HepG2 (cell line): ENCODE results near the gene TIGD6. TPM values are rescaled to one million over a fixed set of nuclear protein-coding genes. Genes with fewer than 3 reads are reported as not detected.

Experiments
- ATAC-seq: fragments of 200-7000 bp; cut with Tn5 transposase; 3 replicates; pipeline ENCODE4 v1.9.1; 2020; ENCODE audit warnings: mild to moderate bottlenecking, moderate library complexity
- BruUV-seq: library from RNA; stranded (reverse); fragments of 400-500 nt; replicated peaks from 2 replicates; lab custom pipeline; 2021; lab: Mats Ljungman, UMichigan
- CTCF ChIA-PET: fragments of 300-600 bp; formaldehyde crosslinking; extraction: SDS; loops from one replicate; lab custom pipeline; 2021; ENCODE audit warnings: low total read pairs, inconsistent platforms, low intra/inter-chr PET ratio; lab: Yijun Ruan, JAX
- POLR2A ChIA-PET: fragments of 350-600 bp; sonication (Branson Sonifier 250); formaldehyde crosslinking; loops from one replicate; lab custom pipeline; 2020; ENCODE audit warnings: antibody characterized with exemption, inconsistent platforms; lab: Yijun Ruan, JAX
- DNase-seq: peaks from one replicate; pipeline ENCODE4 v3.0.0-alpha.2; 2015; ENCODE audit warnings: low spot score
- FAIRE-seq: peaks from 3 replicates; lab custom pipeline; 2011; peaks lifted over from hg19 to GRCh38; lab: Jason Lieb, UNC
- H2AFZ ChIP-seq: one replicate; pipeline ENCODE4 v1.6.1; 2011; ENCODE audit warnings: low read length, inconsistent platforms
- H3K27ac ChIP-seq: fragments of 300-600 bp; 3 replicates; pipeline ENCODE4 v1.8.0; 2011; ENCODE audit warnings: mixed run types, mild to moderate bottlenecking, mixed read lengths, low read length, inconsistent platforms; ENCODE audit not compliant: insufficient read depth; ENCODE audit errors: extremely low read length
- H3K27me3 ChIP-seq, 2 experiments: fragments of 200-600 bp in 1 of 2; 2 replicates in 1 of 2; 3 replicates in 1 of 2; pipeline versions ENCODE4 v1.6.0 to v1.8.0; 2011; ENCODE audit warnings: low read length in 2 of 2, mild to moderate bottlenecking in 2 of 2, moderate library complexity in 2 of 2, inconsistent platforms in 1 of 2; ENCODE audit not compliant: insufficient read depth in 2 of 2, control insufficient read depth in 1 of 2
- H3K36me3 ChIP-seq, 2 experiments: fragments of 200-600 bp in 1 of 2; replicated peaks in 1 of 2; 2 replicates in 1 of 2; 3 replicates in 1 of 2; pipeline versions ENCODE4 v1.5.1 to v1.8.0; 2011; ENCODE audit warnings: low read length in 2 of 2, inconsistent platforms in 1 of 2; ENCODE audit not compliant: insufficient read depth in 2 of 2, control insufficient read depth in 1 of 2
- H3K4me1 ChIP-seq: 2 replicates; pipeline ENCODE4 v1.5.1; 2012; ENCODE audit warnings: low read length, inconsistent platforms; ENCODE audit not compliant: insufficient read depth
- H3K4me2 ChIP-seq: 2 replicates; pipeline ENCODE4 v1.6.0; 2011; ENCODE audit warnings: low read depth, low read length, inconsistent platforms
- H3K4me3 ChIP-seq, 3 experiments: fragments of 200-600 bp in 1 of 3; sonication (generic), shearing (Covaris generic) in 1 of 3; replicated peaks in 1 of 3; 2 replicates each; pipeline ENCODE4 v1.5.1; 2011 to 2016; ENCODE audit warnings: low read length in 3 of 3, inconsistent platforms in 2 of 3, low read depth in 2 of 3, mild to moderate bottlenecking in 2 of 3, control low read depth in 1 of 3, mixed read lengths in 1 of 3; ENCODE audit not compliant: insufficient read depth in 1 of 3
- H3K79me2 ChIP-seq: one replicate; pipeline ENCODE4 v1.6.1; 2011; ENCODE audit warnings: low read length, inconsistent platforms; ENCODE audit not compliant: insufficient read depth
- H3K9ac ChIP-seq: 2 replicates; pipeline ENCODE4 v1.6.0; 2011; ENCODE audit warnings: mild to moderate bottlenecking, low read depth, low read length, inconsistent platforms; ENCODE audit not compliant: insufficient read depth
- H3K9me3 ChIP-seq: 2 replicates; pipeline ENCODE4 v1.5.1; 2012; ENCODE audit warnings: mild to moderate bottlenecking, low read length
- H4K20me1 ChIP-seq: 2 replicates; pipeline ENCODE4 v1.6.0; 2011; ENCODE audit warnings: inconsistent platforms, mild to moderate bottlenecking, low read length, moderate library complexity; ENCODE audit not compliant: insufficient read depth
- CTCF ChIP-seq: sonication (generic); formaldehyde crosslinking; IDR thresholded peaks from 2 replicates; pipeline ENCODE4 v1.5.0; 2020; ENCODE audit warnings: mild to moderate bottlenecking, missing genetic modification reagents, moderate library complexity
- EP300 ChIP-seq, 3 experiments: sonication (generic) in 1 of 3; formaldehyde crosslinking in 1 of 3; IDR thresholded peaks; 2 replicates each; pipeline versions ENCODE4 v1.5.1 to v1.6.1; 2011 to 2020; ENCODE audit warnings: low read depth in 2 of 3, low read length in 2 of 3, borderline replicate concordance in 1 of 3, improper control_type of control experiment in 1 of 3, mild to moderate bottlenecking in 1 of 3, missing genetic modification reagents in 1 of 3, moderate library complexity in 1 of 3
- ISL2 ChIP-seq: sonication (generic); formaldehyde crosslinking; IDR thresholded peaks from 2 replicates; pipeline ENCODE4 v1.5.0; 2020; ENCODE audit warnings: missing genetic modification reagents
- JDP2 ChIP-seq: sonication (generic); formaldehyde crosslinking; IDR thresholded peaks from 2 replicates; pipeline ENCODE4 v1.8.1; 2022; ENCODE audit warnings: missing genetic modification reagents, borderline replicate concordance
- JUND ChIP-seq: sonication (generic); formaldehyde crosslinking; IDR thresholded peaks from 2 replicates; pipeline ENCODE4 v1.8.0; 2022; ENCODE audit warnings: mild to moderate bottlenecking, missing genetic modification reagents
- PCBP1 ChIP-seq: fragments of 200-400 bp; formaldehyde crosslinking; IDR thresholded peaks from 2 replicates; pipeline ENCODE4 v1.6.1; 2017; ENCODE audit warnings: mild to moderate bottlenecking, low read depth, low read length, borderline replicate concordance
- POLR2AphosphoS5 ChIP-seq: IDR thresholded peaks from 2 replicates; pipeline ENCODE4 v1.6.1; 2012; ENCODE audit warnings: low read depth, low read length
- REPIN1 ChIP-seq: sonication (generic); formaldehyde crosslinking; IDR thresholded peaks from 2 replicates; pipeline ENCODE4 v1.8.0; 2022; ENCODE audit warnings: missing genetic modification reagents, low read depth, mild to moderate bottlenecking, borderline replicate concordance
- SMAD9 ChIP-seq: sonication (generic); formaldehyde crosslinking; IDR thresholded peaks from 2 replicates; pipeline ENCODE4 v1.5.1; 2020; ENCODE audit warnings: mild to moderate bottlenecking, missing genetic modification reagents
- SMC3 ChIP-seq: IDR thresholded peaks from 2 replicates; pipeline ENCODE4 v1.6.1; 2011; ENCODE audit warnings: low read length, improper control_type of control experiment
- STAG1 ChIP-seq: sonication (generic); formaldehyde crosslinking; IDR thresholded peaks from 2 replicates; pipeline ENCODE4 v1.4.0; 2020; ENCODE audit warnings: missing genetic modification reagents
- TFAP4 ChIP-seq: sonication (generic); IDR thresholded peaks from 2 replicates; pipeline ENCODE4 v1.6.1; 2016; ENCODE audit warnings: low read depth, borderline replicate concordance
- TGIF2 ChIP-seq: IDR thresholded peaks from 2 replicates; pipeline ENCODE4 v1.6.1; 2016; ENCODE audit warnings: control low read depth, missing compliant biosample characterization
- ZBTB3 ChIP-seq: sonication (generic); formaldehyde crosslinking; IDR thresholded peaks from 2 replicates; pipeline ENCODE4 v1.4.0; 2020; ENCODE audit warnings: low read depth, mild to moderate bottlenecking, moderate library complexity, missing genetic modification reagents, borderline replicate concordance
- ZNF234 ChIP-seq: sonication (generic); formaldehyde crosslinking; conservative IDR thresholded peaks from 2 replicates; pipeline ENCODE4 v1.5.1; 2020; ENCODE audit warnings: mild to moderate bottlenecking, missing genetic modification reagents
- ZNF549 ChIP-seq: sonication (generic); formaldehyde crosslinking; IDR thresholded peaks from 2 replicates; pipeline ENCODE4 v1.5.0; 2020; ENCODE audit warnings: missing genetic modification reagents
- ZNF605 ChIP-seq: sonication (generic); formaldehyde crosslinking; IDR thresholded peaks from 2 replicates; pipeline ENCODE4 v1.8.0; 2022; ENCODE audit warnings: mild to moderate bottlenecking, missing genetic modification reagents
- ZNF629 ChIP-seq: sonication (generic); formaldehyde crosslinking; conservative IDR thresholded peaks from 2 replicates; pipeline ENCODE4 v1.5.0; 2020; ENCODE audit warnings: missing genetic modification reagents
- ZNF644 ChIP-seq: IDR thresholded peaks from 2 replicates; pipeline ENCODE4 v1.6.1; 2016; ENCODE audit warnings: low read depth
- ZNF790 ChIP-seq: sonication (generic); formaldehyde crosslinking; IDR thresholded peaks from 2 replicates; pipeline ENCODE4 v1.8.0; 2022; ENCODE audit warnings: missing genetic modification reagents, mild to moderate bottlenecking, borderline replicate concordance
- WGBS: methylation state at CpG from one replicate; pipeline ENCODE4 v1.1.6; 2017; ENCODE audit warnings: low lambda C conversion rate; 5-methylcytosine and 5-hydroxymethylcytosine counted together
- in situ Hi-C: cut with HindIII; loops from 2 replicates; pipeline ENCODE4 v1.10.0; 2017; ENCODE audit warnings: low pct_unique_long_range_greater_than_20kb; ENCODE audit not compliant: extremely low pct_ligation_motif_present
- intact Hi-C: fragments of 100-400 bp; cut with micrococcal nuclease; formaldehyde crosslinking; loops from one replicate; pipeline ENCODE4 v1.10.0; 2022; ENCODE audit not compliant: unreplicated experiment
- polyA plus RNA-seq, 8 experiments: library from polyadenylated mRNA; depleted of rRNA in 3 of 8; stranded (reverse) in 7 of 8; unstranded in 1 of 8; fragments of >200 nt; fragmentation: Illumina TruSeq in 4 of 8; extraction: Trizol in 4 of 8; gene quantifications; 2 replicates each; pipeline versions ENCODE4 v1.2.1 to v1.2.3, GENCODE V29; 2011 to 2016; ENCODE audit warnings: low read depth in 4 of 8, missing spikeins in 1 of 8, mixed read lengths in 1 of 8; ENCODE audit not compliant: insufficient read depth in 1 of 8
- total RNA-seq, 5 experiments: library from RNA; depleted of rRNA; stranded (reverse); fragments of >200 nt; fragmentation: Illumina TruSeq; extraction: Trizol; gene quantifications; 2 replicates each; pipeline ENCODE4 v1.2.3, GENCODE V29; 2016; ENCODE audit warnings: low read depth in 1 of 5

Gene TIGD6
- total and polyA plus RNA-seq, 2 of the 13 experiments (the other 11 are each of a cell fraction or from before 2014, with no cell fraction given): 2.1 to 2.9 TPM

- TF ChIP-seq ZNF234 (CRISPR knock-in tag) (no peak), EP300 (IDR thresholded peaks at IDR 0.05; ENCODE audit: low read depth in 2 of 2, low read length in 2 of 2) (no peak), EP300 (CRISPR knock-in tag; IDR thresholded peaks at IDR 0.05; ENCODE audit: borderline replicate concordance) (no peak), ZNF644 (no peak), ZNF549 (no peak), POLR2AphosphoS5 (no peak), PCBP1 (no peak), JDP2 (no peak)
Observed at GRCh38 chr5:149962601-149963300, 37.7 kb downstream of the TIGD6 start (continued).

GRCh38 chr5:149961957-149962409, 38.5 kb downstream of the TIGD6 start:
- BruUV-seq: no TSS peak
- TF ChIP-seq ZBTB3 (CRISPR knock-in tag) (no peak), ZNF629 (CRISPR knock-in tag) (0 out of 2 replicates have a peak, but pooled peaks have one; percentile 34), ZNF605 (CRISPR knock-in tag) (no peak), SMAD9 (CRISPR knock-in tag) (no peak), CTCF (CRISPR knock-in tag) (peak; percentile 53), ZNF644 (no peak), SMC3 (peak; percentile 30; the same call in 1 of the 2 replicates), STAG1 (CRISPR knock-in tag) (peak; percentile 55), REPIN1 (no peak), ISL2 (CRISPR knock-in tag) (no peak), TFAP4 (no peak), JUND (CRISPR knock-in tag) (no peak), ZNF790 (CRISPR knock-in tag) (0 out of 2 replicates have a peak, but pooled peaks have one; percentile 78), TGIF2 (CRISPR knock-in tag) (no peak)
- TF ChIP-seq, all 625 proteins: peak for 5
- Histone ChIP-seq H3K36me3 (no peaks in the 10 kb centered on the region), H3K79me2 (no peaks in the 10 kb centered on the region), H3K4me2 (peak overlapping the region; percentile 91; the same call in 1 of the 2 replicates), H4K20me1 (no peaks in the 10 kb centered on the region), H3K27me3 (no peaks in the 10 kb centered on the region), H3K4me1 (peaks cover 57% of the 10 kb centered on the region), H3K9me3 (no peaks in the 10 kb centered on the region), H2AFZ (no peak overlapping the region), H3K9ac (no peak overlapping the region), H3K4me3 (no peak overlapping the region; a peak in 1 of 6 replicates), H3K27ac (no peak overlapping the region)
- ChIA-PET POLR2A (interaction anchor here (0.7 to 1.4 kb wide), 2 partner anchors 18 to 38 kb away, joined by 3 to 5 read pairs; partner anchors contain the start of genes HMGXB3 and TIGD6), CTCF (interaction anchor here (1.8 to 2.5 kb wide), 2 partner anchors 30 to 125 kb away, joined by 6 to 10 read pairs; no protein-coding TSS in a partner anchor)
- DNase-seq: peak; percentile 39
- intact Hi-C loops (loop anchor here (1.0 to 2.0 kb wide), 2 partner anchors 29 to 125 kb away; no protein-coding TSS in a partner anchor), in situ Hi-C loops (no loop called here)
- FAIRE-seq: no peak
- ATAC-seq: no peak
- 61% methylated on average over 6 of the region's 6 CpGs for WGBS
